Keratinocyte (primary cell): ENCODE data around the gene FRRS1L. TPM values are rescaled to one million over a fixed set of nuclear protein-coding genes. Genes with fewer than 3 reads are reported as not detected.

ENCODE experiments used
- DNase-seq: peaks from one replicate; pipeline ENCODE4 v3.0.0-alpha.2; 2011; ENCODE audit warnings: low read depth, missing footprints, low spot score
- FAIRE-seq: peaks from 2 replicates; lab custom pipeline; 2011; peaks lifted over from hg19 to GRCh38; lab: Jason Lieb, UNC
- H2AFZ ChIP-seq: 2 replicates; pipeline ENCODE4 v1.6.0; 2012; ENCODE audit warnings: low read length, control low read depth, inconsistent platforms; ENCODE audit not compliant: control insufficient read depth
- H3K27ac ChIP-seq: 2 replicates; pipeline ENCODE4 v1.5.1; 2011; ENCODE audit warnings: low read length; ENCODE audit not compliant: control insufficient read depth, insufficient read depth
- H3K27me3 ChIP-seq: 3 replicates; pipeline ENCODE4 v1.6.0; 2011; ENCODE audit warnings: low read length; ENCODE audit not compliant: control insufficient read depth, insufficient read depth; ENCODE audit errors: extremely low read depth
- H3K36me3 ChIP-seq, 2 experiments: 2 replicates in 1 of 2; 3 replicates in 1 of 2; pipeline ENCODE4 v1.5.1; 2011; ENCODE audit warnings: low read length in 2 of 2, mild to moderate bottlenecking in 1 of 2; ENCODE audit not compliant: control insufficient read depth in 2 of 2, insufficient read depth in 2 of 2; ENCODE audit errors: extremely low read depth in 1 of 2
- H3K4me1 ChIP-seq: 3 replicates; pipeline ENCODE4 v1.5.1; 2011; ENCODE audit warnings: low read length; ENCODE audit not compliant: control insufficient read depth, insufficient read depth; ENCODE audit errors: extremely low read depth
- H3K4me2 ChIP-seq: 3 replicates; pipeline ENCODE4 v1.6.0; 2011; ENCODE audit warnings: low read depth, low read length; ENCODE audit not compliant: control insufficient read depth, insufficient read depth; ENCODE audit errors: extremely low read depth
- H3K4me3 ChIP-seq, 3 experiments: fragments of 200-600 bp in 1 of 3; sonication (generic) in 1 of 3; 2 replicates in 2 of 3; 3 replicates in 1 of 3; pipeline ENCODE4 v1.5.1; 2011 to 2016; ENCODE audit warnings: low read length in 3 of 3, mild to moderate bottlenecking in 3 of 3, control low read depth in 2 of 3, inconsistent platforms in 1 of 3, low read depth in 1 of 3, mixed read lengths in 1 of 3, mixed run types in 1 of 3, moderate library complexity in 1 of 3; ENCODE audit not compliant: control insufficient read depth in 2 of 3, insufficient read depth in 2 of 3; ENCODE audit errors: extremely low read depth in 1 of 3
- H3K79me2 ChIP-seq: 2 replicates; pipeline ENCODE4 v1.6.0; 2012; ENCODE audit warnings: low read length; ENCODE audit not compliant: control insufficient read depth, insufficient read depth
- H3K9ac ChIP-seq: 3 replicates; pipeline ENCODE4 v1.6.0; 2011; ENCODE audit warnings: low read length; ENCODE audit not compliant: control insufficient read depth, insufficient read depth; ENCODE audit errors: extremely low read depth
- H3K9me1 ChIP-seq: 3 replicates; pipeline ENCODE4 v1.6.0; 2011; ENCODE audit warnings: low read length; ENCODE audit not compliant: control insufficient read depth, insufficient read depth; ENCODE audit errors: extremely low read depth
- H3K9me3 ChIP-seq: 2 replicates; pipeline ENCODE4 v1.5.1; 2012; ENCODE audit warnings: low read depth, low read length; ENCODE audit not compliant: control insufficient read depth
- H4K20me1 ChIP-seq: 3 replicates; pipeline ENCODE4 v1.6.0; 2011; ENCODE audit warnings: low read length; ENCODE audit not compliant: control insufficient read depth, insufficient read depth; ENCODE audit errors: extremely low read depth
- CTCF ChIP-seq, 3 experiments: IDR thresholded peaks in 1 of 3; conservative IDR thresholded peaks in 1 of 3; optimal IDR thresholded peaks in 1 of 3; 2 replicates in 2 of 3; 3 replicates in 1 of 3; pipeline versions ENCODE3 to v1.5.1; 2011; ENCODE audit warnings: low read length in 3 of 3, mild to moderate bottlenecking in 3 of 3, moderate library complexity in 2 of 3, control low read depth in 1 of 3, inconsistent platforms in 1 of 3; ENCODE audit not compliant: insufficient read depth in 2 of 3; ENCODE audit errors: extremely low read depth in 1 of 3
- EZH2 ChIP-seq: IDR thresholded peaks from one replicate; pipeline ENCODE4 v1.6.1; 2012; ENCODE audit warnings: inconsistent platforms, mild to moderate bottlenecking, low read length, moderate library complexity
- dilution Hi-C: fragments of 300-500 bp; cut with MboI; formaldehyde crosslinking; loops from one replicate; pipeline ENCODE4 v1.7.0; 2020; ENCODE audit warnings: low sequenced_read_pairs; ENCODE audit not compliant: extremely low pct_ligation_motif_present
- polyA plus RNA-seq, 5 experiments: library from polyadenylated mRNA; depleted of rRNA in 3 of 5; stranded (reverse) in 3 of 5; stranded (forward) in 1 of 5; unstranded in 1 of 5; fragments of >200 nt; gene quantifications; 1 replicate in 1 of 5; 2 replicates in 3 of 5; 3 replicates in 1 of 5; pipeline versions ENCODE4 v1.2.1 to v1.2.3, GENCODE V29; 2011 to 2012; ENCODE audit warnings: missing spikeins in 2 of 5, low read depth in 1 of 5, low replicate concordance in 1 of 5

Gene FRRS1L
- polyA plus RNA-seq, 1 donor (not counting 4 experiments of a cell fraction or from before 2014, with no cell fraction given), result not detected

DNA sequence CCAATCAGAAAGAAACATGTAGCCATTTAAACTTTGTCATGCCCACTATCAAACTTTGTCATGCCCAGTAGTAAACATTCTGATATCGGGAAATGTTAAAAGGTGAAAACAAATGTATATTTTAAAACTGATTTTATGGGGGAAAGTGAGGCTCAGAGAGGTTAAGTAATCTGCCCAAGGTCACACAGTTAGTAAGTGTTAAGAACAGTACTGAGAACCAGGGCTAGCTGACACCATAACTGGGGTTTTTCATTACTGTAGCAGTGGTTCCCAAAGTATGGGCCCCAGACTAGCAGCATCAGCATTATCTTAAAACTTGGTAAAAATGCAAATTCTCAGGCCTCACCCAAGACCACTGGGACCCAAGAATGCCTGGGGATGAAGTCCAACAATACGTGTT, 9.9 kb upstream of the FRRS1L start:
- dilution Hi-C loops, result no loop called here
- Histone ChIP-seq H3K79me2 (no peaks in the 10 kb centered on the region), H3K9me3 (no peaks in the 10 kb centered on the region), H3K27me3 (peaks cover 7% of the 10 kb centered on the region), H3K4me1 (no peaks in the 10 kb centered on the region), H3K9me1 (no peaks in the 10 kb centered on the region), H3K9ac (no peak overlapping the region), H4K20me1 (no peaks in the 10 kb centered on the region), H3K27ac (no peak overlapping the region), H2AFZ (no peak overlapping the region), H3K4me3 (no peak overlapping the region), H3K4me2 (no peak overlapping the region), H3K36me3 (no peaks in the 10 kb centered on the region)
- TF ChIP-seq CTCF (optimal IDR thresholded peaks at IDR 0.05 in 1 of 3, IDR thresholded peaks at IDR 0.05 in 1 of 3, conservative IDR thresholded peaks at IDR 0.05 in 1 of 3; ENCODE audit: extremely low read depth in 1 of 3, insufficient read depth in 2 of 3, low read length in 3 of 3) (no peak), EZH2 (no peak)
- no peak for FAIRE-seq
- DNase-seq, result no peak

DNA sequence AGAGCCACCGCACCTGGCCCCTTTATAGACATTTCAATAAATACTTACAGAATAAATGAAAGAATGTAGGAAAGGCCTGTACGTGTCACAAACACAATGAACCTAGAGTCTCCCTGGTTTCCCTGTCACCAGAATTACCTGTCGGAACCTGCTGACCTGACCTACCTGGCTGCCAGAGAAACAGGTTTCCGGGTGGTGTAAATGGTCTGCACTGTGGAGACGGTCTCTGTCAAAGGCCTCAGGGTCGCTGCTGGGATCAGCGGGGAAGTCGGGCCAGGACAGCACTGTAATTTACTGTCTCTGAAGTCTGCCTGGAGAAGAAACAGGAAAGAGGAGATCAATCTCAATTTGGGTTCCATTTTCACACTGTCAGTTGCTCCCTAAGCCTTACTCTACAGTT, 9.3 kb upstream of the FRRS1L start:
- Histone ChIP-seq H3K4me3 (no peak overlapping the region), H2AFZ (no peak overlapping the region), H3K4me2 (no peak overlapping the region), H4K20me1 (no peaks in the 10 kb centered on the region), H3K36me3 (no peaks in the 10 kb centered on the region), H3K27ac (no peak overlapping the region), H3K27me3 (peaks cover 7% of the 10 kb centered on the region), H3K79me2 (no peaks in the 10 kb centered on the region), H3K9ac (no peak overlapping the region), H3K4me1 (no peaks in the 10 kb centered on the region), H3K9me1 (no peaks in the 10 kb centered on the region), H3K9me3 (no peaks in the 10 kb centered on the region)
- DNase-seq (no peak), FAIRE-seq (no peak)
- TF ChIP-seq CTCF (optimal IDR thresholded peaks at IDR 0.05 in 1 of 3, IDR thresholded peaks at IDR 0.05 in 1 of 3, conservative IDR thresholded peaks at IDR 0.05 in 1 of 3; ENCODE audit: extremely low read depth in 1 of 3, insufficient read depth in 2 of 3, low read length in 3 of 3), result no peak
- no peak for TF ChIP-seq EZH2
- dilution Hi-C loops, result no loop called here
